BJ (cell line): Measurements from ENCODE around the gene HIVEP2. TPM values are rescaled to one million over a fixed set of nuclear protein-coding genes. Genes with fewer than 3 reads are reported as not detected.

Experiments
- CTCF ChIA-PET: fragments of 350-600 bp; formaldehyde crosslinking; extraction: SDS; loops from one replicate; lab custom pipeline; 2021; ENCODE audit warnings: antibody characterized with exemption, inconsistent platforms; lab: Yijun Ruan, JAX
- POLR2A ChIA-PET: fragments of 300-600 bp; sonication (Branson Sonifier 250); formaldehyde crosslinking; extraction: SDS; loops from one replicate; lab custom pipeline; 2021; ENCODE audit warnings: antibody characterized with exemption; lab: Charles Lee
- DNase-seq: peaks from one replicate; pipeline ENCODE4 v3.0.0-alpha.2; 2011; ENCODE audit warnings: low read depth
- H3K27me3 ChIP-seq: 2 replicates; pipeline ENCODE4 v1.6.0; 2011; ENCODE audit warnings: low read length; ENCODE audit not compliant: control insufficient read depth, insufficient read depth
- H3K36me3 ChIP-seq: 2 replicates; pipeline ENCODE4 v1.5.1; 2011; ENCODE audit warnings: low read length; ENCODE audit not compliant: control insufficient read depth, insufficient read depth
- H3K4me3 ChIP-seq: 2 replicates; pipeline ENCODE4 v1.5.1; 2011; ENCODE audit warnings: low read depth, mild to moderate bottlenecking, control low read depth, low read length
- polyA plus RNA-seq: library from polyadenylated mRNA; depleted of rRNA; stranded (reverse); fragments of >200 nt; gene quantifications from 2 replicates; pipeline ENCODE4 v1.2.3, GENCODE V29; 2011
- TF ChIP-seq, protein P1 (sequence below): IDR thresholded peaks from 2 replicates; pipeline ENCODE4 v1.5.1; 2011; ENCODE audit warnings: low read depth, mild to moderate bottlenecking, control low read depth, inconsistent platforms, low read length, moderate library complexity; ENCODE audit not compliant: insufficient read depth

The HIVEP2 gene
- polyA plus RNA-seq, 1 experiment = 3.7 TPM

- no peaks in the 10 kb centered on the region for H3K36me3 ChIP-seq
- no peak overlapping the region for H3K4me3 ChIP-seq
- H3K27me3 ChIP-seq = no peaks in the 10 kb centered on the region
- no peak for DNase-seq
- CTCF ChIA-PET = interaction anchor here (0.6 kb wide), 1 partner anchor 303 kb away, joined by 3 read pairs; no protein-coding TSS in a partner anchor
- TF ChIP-seq, protein P1, sequence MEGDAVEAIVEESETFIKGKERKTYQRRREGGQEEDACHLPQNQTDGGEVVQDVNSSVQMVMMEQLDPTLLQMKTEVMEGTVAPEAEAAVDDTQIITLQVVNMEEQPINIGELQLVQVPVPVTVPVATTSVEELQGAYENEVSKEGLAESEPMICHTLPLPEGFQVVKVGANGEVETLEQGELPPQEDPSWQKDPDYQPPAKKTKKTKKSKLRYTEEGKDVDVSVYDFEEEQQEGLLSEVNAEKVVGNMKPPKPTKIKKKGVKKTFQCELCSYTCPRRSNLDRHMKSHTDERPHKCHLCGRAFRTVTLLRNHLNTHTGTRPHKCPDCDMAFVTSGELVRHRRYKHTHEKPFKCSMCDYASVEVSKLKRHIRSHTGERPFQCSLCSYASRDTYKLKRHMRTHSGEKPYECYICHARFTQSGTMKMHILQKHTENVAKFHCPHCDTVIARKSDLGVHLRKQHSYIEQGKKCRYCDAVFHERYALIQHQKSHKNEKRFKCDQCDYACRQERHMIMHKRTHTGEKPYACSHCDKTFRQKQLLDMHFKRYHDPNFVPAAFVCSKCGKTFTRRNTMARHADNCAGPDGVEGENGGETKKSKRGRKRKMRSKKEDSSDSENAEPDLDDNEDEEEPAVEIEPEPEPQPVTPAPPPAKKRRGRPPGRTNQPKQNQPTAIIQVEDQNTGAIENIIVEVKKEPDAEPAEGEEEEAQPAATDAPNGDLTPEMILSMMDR = no peak
- POLR2A ChIA-PET = no interaction called here
Measured at GRCh38 chr6:142932889-142933288, 12.1 kb downstream of the HIVEP2 start.

DNA sequence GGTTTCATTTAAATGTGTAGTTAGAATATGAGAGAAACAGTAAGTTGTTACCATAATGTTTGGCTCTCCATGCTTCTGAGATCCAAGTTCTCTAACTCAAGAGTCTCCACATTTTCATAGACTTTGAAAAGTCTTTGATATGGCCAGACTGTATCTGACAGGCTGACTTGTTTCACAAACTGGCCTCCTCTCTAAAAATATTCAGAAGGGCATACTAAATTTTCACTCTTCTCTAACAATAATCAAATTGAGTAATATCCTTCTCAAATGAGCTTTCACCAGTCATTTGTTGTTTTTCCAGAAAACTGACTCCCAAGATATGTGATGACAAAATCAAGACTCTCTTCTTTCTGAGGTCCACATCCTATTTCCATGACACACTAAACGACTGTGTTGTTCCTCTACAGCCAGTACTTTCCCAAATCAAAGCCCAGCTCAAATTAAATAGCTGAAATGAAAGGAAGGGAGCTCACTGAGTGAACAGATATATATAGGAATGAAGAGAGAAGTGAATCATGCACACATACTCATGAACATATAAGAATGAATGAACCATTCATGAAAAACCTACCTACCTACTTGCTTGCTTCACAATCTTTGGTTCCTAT, 15.1 kb downstream of the HIVEP2 start:
- CTCF ChIA-PET = no interaction called here
- TF ChIP-seq, protein P1 = no peak
- Histone ChIP-seq H3K4me3 (no peak overlapping the region), H3K27me3 (no peaks in the 10 kb centered on the region), H3K36me3 (no peaks in the 10 kb centered on the region)
- POLR2A ChIA-PET = no interaction called here
- no peak for DNase-seq

GRCh38 chr6:142927904-142928303, 17.1 kb downstream of the HIVEP2 start:
- DNase-seq = no peak
- H3K27me3 ChIP-seq = no peaks in the 10 kb centered on the region
- ChIA-PET POLR2A (interaction anchor here (0.6 kb wide), 1 partner anchor 19 kb away, joined by 3 read pairs; no protein-coding TSS in a partner anchor), CTCF (interaction anchor here (0.6 kb wide), 1 partner anchor 437 kb away, joined by 3 read pairs; no protein-coding TSS in a partner anchor)
- TF ChIP-seq, protein P1 = no peak
- no peaks in the 10 kb centered on the region for H3K36me3 ChIP-seq
- no peak overlapping the region for H3K4me3 ChIP-seq

GRCh38 chr6:142927271-142927580, 17.8 kb downstream of the HIVEP2 start:
- Histone ChIP-seq H3K4me3 (peak overlapping the region; percentile 52), H3K36me3 (no peaks in the 10 kb centered on the region), H3K27me3 (no peaks in the 10 kb centered on the region)
- no peak for DNase-seq
- ChIA-PET POLR2A (interaction anchor here (0.6 kb wide), 1 partner anchor 18 kb away, joined by 3 read pairs; no protein-coding TSS in a partner anchor), CTCF (interaction anchor here (0.6 to 1.0 kb wide), 2 partner anchors 10 to 436 kb away, joined by 3 to 4 read pairs; no protein-coding TSS in a partner anchor)
- TF ChIP-seq, protein P1 = no peak

DNA sequence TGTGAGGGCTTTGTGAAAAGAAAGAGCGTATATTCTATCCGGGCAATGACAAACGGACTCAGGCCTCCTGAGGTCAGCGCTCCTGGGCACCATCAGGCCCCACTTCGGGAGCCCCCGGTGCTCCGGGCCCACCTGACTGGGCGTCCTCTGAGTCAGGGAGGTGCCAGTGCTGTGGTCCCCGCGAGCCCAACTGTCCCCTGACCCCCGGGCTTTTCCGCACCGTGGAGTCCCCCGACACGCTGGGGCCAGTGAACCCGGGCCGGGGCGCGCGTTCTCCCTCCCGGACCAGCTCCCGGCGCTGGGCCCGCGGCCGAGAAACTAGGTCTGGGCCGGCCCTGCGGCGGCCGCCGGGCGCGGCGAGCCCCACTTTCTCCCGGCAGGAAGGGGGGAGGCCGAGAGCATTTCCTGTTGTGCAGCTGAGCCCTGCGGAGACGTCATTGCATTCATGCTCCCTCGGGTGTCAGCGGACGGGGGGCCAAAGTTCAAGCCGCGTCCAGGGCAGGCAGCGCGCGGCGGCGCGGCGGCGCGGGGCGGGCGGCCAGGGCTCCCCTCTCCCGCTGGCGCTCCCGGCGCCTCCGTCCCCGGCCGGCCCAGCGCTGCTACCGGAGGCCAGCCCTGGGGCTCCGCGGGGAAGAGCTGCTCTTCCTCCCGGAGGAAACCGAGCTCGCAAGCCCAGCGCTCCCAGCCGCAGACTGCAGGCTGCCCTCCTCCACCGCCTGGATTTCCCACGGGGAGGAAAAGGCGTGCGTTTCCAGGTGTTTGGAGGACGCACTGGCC, 18.3 kb downstream of the HIVEP2 start:
- Histone ChIP-seq H3K36me3 (no peaks in the 10 kb centered on the region), H3K27me3 (no peaks in the 10 kb centered on the region), H3K4me3 (peak overlapping the region; percentile 52)
- DNase-seq = no peak
- TF ChIP-seq, protein P1 = no peak
- ChIA-PET POLR2A (no interaction called here), CTCF (interaction anchor here (1.0 to 1.8 kb wide), 2 partner anchors 9 to 12 kb away, joined by 4 to 6 read pairs; no protein-coding TSS in a partner anchor)
